Ovary (tissue), 3 donors: Measurements from ENCODE around the gene MAN1A2.

Source experiments
- POLR2A ChIP-seq: fragments of 450-650 bp; IDR thresholded peaks from one replicate; pipeline ENCODE4 v1.6.1; 2017; ENCODE audit warnings: antibody characterized with exemption, mild to moderate bottlenecking, moderate library complexity
- TF ChIP-seq, protein P1 (sequence below), 3 donors: fragments of 450-650 bp in 2 of 3; fragments of 200-600 bp in 1 of 3; IDR thresholded peaks; one replicate each; pipeline versions ENCODE4 v1.5.1 to v1.8.0; 2016 to 2022; ENCODE audit warnings: antibody characterized with exemption in 3 of 3, mild to moderate bottlenecking in 1 of 3
- donor health status: DM: no; HTN: no; CAD: no.

- TF ChIP-seq, protein P1, sequence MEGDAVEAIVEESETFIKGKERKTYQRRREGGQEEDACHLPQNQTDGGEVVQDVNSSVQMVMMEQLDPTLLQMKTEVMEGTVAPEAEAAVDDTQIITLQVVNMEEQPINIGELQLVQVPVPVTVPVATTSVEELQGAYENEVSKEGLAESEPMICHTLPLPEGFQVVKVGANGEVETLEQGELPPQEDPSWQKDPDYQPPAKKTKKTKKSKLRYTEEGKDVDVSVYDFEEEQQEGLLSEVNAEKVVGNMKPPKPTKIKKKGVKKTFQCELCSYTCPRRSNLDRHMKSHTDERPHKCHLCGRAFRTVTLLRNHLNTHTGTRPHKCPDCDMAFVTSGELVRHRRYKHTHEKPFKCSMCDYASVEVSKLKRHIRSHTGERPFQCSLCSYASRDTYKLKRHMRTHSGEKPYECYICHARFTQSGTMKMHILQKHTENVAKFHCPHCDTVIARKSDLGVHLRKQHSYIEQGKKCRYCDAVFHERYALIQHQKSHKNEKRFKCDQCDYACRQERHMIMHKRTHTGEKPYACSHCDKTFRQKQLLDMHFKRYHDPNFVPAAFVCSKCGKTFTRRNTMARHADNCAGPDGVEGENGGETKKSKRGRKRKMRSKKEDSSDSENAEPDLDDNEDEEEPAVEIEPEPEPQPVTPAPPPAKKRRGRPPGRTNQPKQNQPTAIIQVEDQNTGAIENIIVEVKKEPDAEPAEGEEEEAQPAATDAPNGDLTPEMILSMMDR (IDR thresholded peaks at IDR 0.05) = no peak
- no peak for TF ChIP-seq POLR2A
These were observed 160.4 kb downstream of the MAN1A2 start for GRCh38 chr1:117527566-117528102.
